Skeletal muscle cell (primary cell): Measurements from ENCODE around the gene GK.
"Not testable (repeated sequence)": the region's sequence is repeated elsewhere in the genome, so short reads cannot be mapped to it uniquely, and the experiment has no call there.

ENCODE experiments used
- DNase-seq: peaks from one replicate; pipeline ENCODE4 v3.0.0-alpha.2; 2010; ENCODE audit warnings: low read depth
- H3K4me3 ChIP-seq: 2 replicates; pipeline ENCODE4 v1.5.1; 2011; ENCODE audit warnings: low read depth, mild to moderate bottlenecking, control low read depth, low read length, moderate library complexity

GK gene

GRCh38 chrX:30690330-30690729, 37.1 kb downstream of the GK start:
- DNase-seq, result no peak
- H3K4me3 ChIP-seq, result no peak overlapping the region

- DNase-seq, result no peak
Observed at GRCh38 chrX:30693999-30694650, 40.9 kb downstream of the GK start.

GRCh38 chrX:30702736-30703135, 49.5 kb downstream of the GK start:
- peak; percentile 26 for DNase-seq
- H3K4me3 ChIP-seq, result no peak overlapping the region

More at GRCh38 chrX:30693999-30694650, 40.9 kb downstream of the GK start:
- H3K4me3 ChIP-seq, result no peak overlapping the region

GRCh38 chrX:30706216-30706775, 53.1 kb downstream of the GK start:
- DNase-seq, result no peak
- no peak overlapping the region for H3K4me3 ChIP-seq

- H3K4me3 ChIP-seq, result no peak overlapping the region
- DNase-seq, result no peak
Observed at GRCh38 chrX:30712214-30712613, 59.0 kb downstream of the GK start.

- DNase-seq, result peak; percentile 25
- no peak overlapping the region for H3K4me3 ChIP-seq
Observed at GRCh38 chrX:30713061-30713525, 59.9 kb downstream of the GK start.

- no peak overlapping the region for H3K4me3 ChIP-seq
- no peak for DNase-seq
Observed at GRCh38 chrX:30714138-30714537, 60.9 kb downstream of the GK start.

- no peak overlapping the region for H3K4me3 ChIP-seq
- no peak for DNase-seq
Observed at GRCh38 chrX:30715976-30716375, 62.8 kb downstream of the GK start.

GRCh38 chrX:30733852-30734660, 80.8 kb downstream of the GK start:
- DNase-seq, result no peak
- no peak overlapping the region for H3K4me3 ChIP-seq

GRCh38 chrX:30734782-30735181, 81.6 kb downstream of the GK start:
- no peak for DNase-seq
- H3K4me3 ChIP-seq, result no peak overlapping the region

GRCh38 chrX:30735839-30736238, 82.6 kb downstream of the GK start:
- no peak for DNase-seq
- H3K4me3 ChIP-seq, result no peak overlapping the region

GRCh38 chrX:30741545-30741944, 88.3 kb downstream of the GK start:
- H3K4me3 ChIP-seq, result no peak overlapping the region
- no peak for DNase-seq

- DNase-seq, result no peak
- H3K4me3 ChIP-seq, result no peak overlapping the region
Observed at GRCh38 chrX:30748342-30748960, 95.2 kb downstream of the GK start.

- no peak overlapping the region for H3K4me3 ChIP-seq
- DNase-seq, result no peak
Observed at GRCh38 chrX:30751497-30751896, 98.3 kb downstream of the GK start.

- H3K4me3 ChIP-seq, result no peak overlapping the region
- no peak for DNase-seq
Observed at GRCh38 chrX:30762755-30763154, 109.5 kb downstream of the GK start.

- not testable (repeated sequence) for H3K4me3 ChIP-seq, DNase-seq
Observed at GRCh38 chrX:30773764-30774163, 120.5 kb downstream of the GK start.

GRCh38 chrX:30777575-30777974, 124.4 kb downstream of the GK start:
- no peak overlapping the region for H3K4me3 ChIP-seq
- DNase-seq, result no peak

GRCh38 chrX:30779453-30780030, 126.3 kb downstream of the GK start:
- no peak overlapping the region for H3K4me3 ChIP-seq
- DNase-seq, result no peak
